Measurements from ENCODE around the gene RBMXL2.
A peak's percentile ranks its signal among the peaks of the same experiment; 100 is the strongest.

The RBMXL2 gene

GRCh38 chr11:7088921-7089320 is at the start of gene RBMXL2:
Gene RBMXL2 (plus strand): TSS chr11:7088998. CDS start chr11:7089121, 123 bp downstream.
- DNase-seq (ENCODE audit: low read depth in 2 of 2): no peak

GRCh38 chr11:7046474-7047175 is 42.2 kb upstream of the RBMXL2 start:
- DNase-seq (ENCODE audit: low read depth in 2 of 2): no peak

- DNase-seq (ENCODE audit: low read depth in 2 of 2): no peak
Observed at GRCh38 chr11:7050191-7050590, 38.6 kb upstream of the RBMXL2 start.

- no peak for DNase-seq (ENCODE audit: low read depth in 2 of 2)
Observed at GRCh38 chr11:7056828-7057513, 31.8 kb upstream of the RBMXL2 start.

GRCh38 chr11:7057641-7058040 is 31.2 kb upstream of the RBMXL2 start:
- no peak for DNase-seq (ENCODE audit: low read depth in 2 of 2)

- DNase-seq (ENCODE audit: low read depth in 2 of 2): no peak
Observed at GRCh38 chr11:7060868-7061267, 27.9 kb upstream of the RBMXL2 start.

- no peak for DNase-seq (ENCODE audit: low read depth in 2 of 2)
Observed at GRCh38 chr11:7062534-7062933, 26.3 kb upstream of the RBMXL2 start.

- no peak for DNase-seq (ENCODE audit: low read depth in 2 of 2)
Observed at GRCh38 chr11:7072401-7073028, 16.3 kb upstream of the RBMXL2 start.

- DNase-seq (ENCODE audit: low read depth in 2 of 2): no peak
Observed at GRCh38 chr11:7077101-7077500, 11.7 kb upstream of the RBMXL2 start.

GRCh38 chr11:7079545-7080135 is 9.2 kb upstream of the RBMXL2 start:
- no peak for DNase-seq (ENCODE audit: low read depth in 2 of 2)

- no peak for DNase-seq (ENCODE audit: low read depth in 2 of 2)
Observed at GRCh38 chr11:7080900-7081299, 7.9 kb upstream of the RBMXL2 start.

- DNase-seq (ENCODE audit: low read depth in 2 of 2): no peak
Observed at GRCh38 chr11:7081441-7081840, 7.4 kb upstream of the RBMXL2 start.

- DNase-seq (ENCODE audit: low read depth in 2 of 2): no peak
Observed at GRCh38 chr11:7089328-7090251, 792 bp downstream of the RBMXL2 start.

- peak; percentile 12 to 14 for DNase-seq (ENCODE audit: low read depth in 2 of 2)
Observed at GRCh38 chr11:7098235-7098832, 9.5 kb downstream of the RBMXL2 start.

GRCh38 chr11:7115780-7116179 is 27.0 kb downstream of the RBMXL2 start:
- DNase-seq (ENCODE audit: low read depth in 2 of 2): peak; percentile 6 to 13

GRCh38 chr11:7116370-7116769 is 27.6 kb downstream of the RBMXL2 start:
- DNase-seq (ENCODE audit: low read depth in 2 of 2): no peak

GRCh38 chr11:7138051-7138450 is 49.3 kb downstream of the RBMXL2 start:
- DNase-seq (ENCODE audit: low read depth in 2 of 2): no peak

Data from fibroblast of skin of left quadriceps (primary cell).